Measurements from ENCODE around the gene LCE1E.

DNA sequence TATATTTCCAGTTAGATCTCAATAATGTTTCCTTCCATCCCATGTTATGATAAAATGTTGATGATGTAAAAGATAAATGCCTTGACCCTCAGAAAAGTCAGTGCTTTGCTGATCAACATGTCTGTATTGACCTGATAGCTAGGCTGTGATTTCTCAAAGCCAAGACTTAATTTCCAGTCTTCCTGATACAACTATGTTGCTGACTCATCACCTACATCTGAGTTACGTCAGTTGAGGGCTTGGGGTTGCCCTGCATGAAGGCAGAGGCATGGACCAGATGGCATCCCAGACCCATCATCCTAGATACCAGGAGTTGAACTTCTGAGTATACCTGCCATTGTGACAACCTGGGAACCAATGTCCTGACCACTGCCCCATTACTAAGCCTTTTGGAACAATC, 15.3 kb downstream of the LCE1E start:
- TF ChIP-seq, protein P1, sequence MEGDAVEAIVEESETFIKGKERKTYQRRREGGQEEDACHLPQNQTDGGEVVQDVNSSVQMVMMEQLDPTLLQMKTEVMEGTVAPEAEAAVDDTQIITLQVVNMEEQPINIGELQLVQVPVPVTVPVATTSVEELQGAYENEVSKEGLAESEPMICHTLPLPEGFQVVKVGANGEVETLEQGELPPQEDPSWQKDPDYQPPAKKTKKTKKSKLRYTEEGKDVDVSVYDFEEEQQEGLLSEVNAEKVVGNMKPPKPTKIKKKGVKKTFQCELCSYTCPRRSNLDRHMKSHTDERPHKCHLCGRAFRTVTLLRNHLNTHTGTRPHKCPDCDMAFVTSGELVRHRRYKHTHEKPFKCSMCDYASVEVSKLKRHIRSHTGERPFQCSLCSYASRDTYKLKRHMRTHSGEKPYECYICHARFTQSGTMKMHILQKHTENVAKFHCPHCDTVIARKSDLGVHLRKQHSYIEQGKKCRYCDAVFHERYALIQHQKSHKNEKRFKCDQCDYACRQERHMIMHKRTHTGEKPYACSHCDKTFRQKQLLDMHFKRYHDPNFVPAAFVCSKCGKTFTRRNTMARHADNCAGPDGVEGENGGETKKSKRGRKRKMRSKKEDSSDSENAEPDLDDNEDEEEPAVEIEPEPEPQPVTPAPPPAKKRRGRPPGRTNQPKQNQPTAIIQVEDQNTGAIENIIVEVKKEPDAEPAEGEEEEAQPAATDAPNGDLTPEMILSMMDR (IDR thresholded peaks at IDR 0.05): no peak
- no peak for TF ChIP-seq ZFX (IDR thresholded peaks at IDR 0.05; ENCODE audit: borderline replicate concordance)
